CD8-positive, alpha-beta memory T cell (primary cell): ENCODE data around the gene RORB. TPM values are rescaled to one million over a fixed set of nuclear protein-coding genes. Genes with fewer than 3 reads are reported as not detected.
"Not testable (repeated sequence)": the region's sequence is repeated elsewhere in the genome, so short reads cannot be mapped to it uniquely, and the experiment has no call there.

ENCODE experiments used
- CTCF ChIA-PET: fragments of 350-600 bp; sonication (Branson Sonifier 250); formaldehyde crosslinking; loops from one replicate; lab custom pipeline; 2021; ENCODE audit warnings: antibody characterized with exemption; lab: Charles Lee
- POLR2A ChIA-PET: fragments of 350-600 bp; sonication (Branson Sonifier 250); formaldehyde crosslinking; loops from one replicate; lab custom pipeline; 2021; ENCODE audit warnings: antibody characterized with exemption; lab: Charles Lee
- DNase-seq, 5 donors: peaks; one replicate each; pipeline versions ENCODE4 v3.0.0 to v3.0.0-alpha.2; 2020 to 2022; ENCODE audit warnings: mixed read lengths in 1 of 5
- H3K27ac ChIP-seq: one replicate; pipeline ENCODE4 v1.7.0; 2013; ENCODE audit warnings: low read depth, mild to moderate bottlenecking, low read length, moderate library complexity
- H3K27me3 ChIP-seq: 2 replicates; pipeline ENCODE4 v1.7.0; 2013; ENCODE audit warnings: low read length, mild to moderate bottlenecking; ENCODE audit not compliant: insufficient read depth, poor library complexity, severe bottlenecking
- H3K36me3 ChIP-seq: 2 replicates; pipeline ENCODE4 v1.7.0; 2013; ENCODE audit warnings: mild to moderate bottlenecking, low read length, moderate library complexity; ENCODE audit not compliant: insufficient read depth
- H3K4me1 ChIP-seq: 2 replicates; pipeline ENCODE4 v1.7.0; 2013; ENCODE audit warnings: mild to moderate bottlenecking, low read length, moderate library complexity; ENCODE audit not compliant: insufficient read depth
- H3K4me3 ChIP-seq: 2 replicates; pipeline ENCODE4 v1.7.0; 2013; ENCODE audit warnings: mild to moderate bottlenecking, low read length
- H3K9me3 ChIP-seq: 2 replicates; pipeline ENCODE4 v1.7.0; 2013; ENCODE audit warnings: mild to moderate bottlenecking, low read length
- H3K27ac Mint-ChIP-seq, 8 donors: one replicate each; pipeline ENCODE4 v1.8.0; 2020 to 2021; ENCODE audit warnings: mixed read lengths in 8 of 8, mild to moderate bottlenecking in 6 of 8, inconsistent platforms in 3 of 8, moderate library complexity in 3 of 8
- H3K27me3 Mint-ChIP-seq, 2 donors: one replicate each; pipeline ENCODE4 v1.8.0; 2020 to 2021; ENCODE audit warnings: mixed read lengths in 2 of 2, mild to moderate bottlenecking in 1 of 2, moderate library complexity in 1 of 2
- H3K36me3 Mint-ChIP-seq, 3 donors: one replicate each; pipeline ENCODE4 v1.8.0; 2020 to 2021; ENCODE audit warnings: mixed read lengths in 3 of 3, inconsistent platforms in 1 of 3, mild to moderate bottlenecking in 1 of 3
- H3K4me1 Mint-ChIP-seq, 3 donors: one replicate each; pipeline ENCODE4 v1.8.0; 2020 to 2021; ENCODE audit warnings: mixed read lengths in 3 of 3, inconsistent platforms in 1 of 3, mild to moderate bottlenecking in 1 of 3
- H3K4me3 Mint-ChIP-seq, 7 donors: one replicate each; pipeline ENCODE4 v1.8.0; 2020 to 2021; ENCODE audit warnings: mixed read lengths in 7 of 7, mild to moderate bottlenecking in 6 of 7, moderate library complexity in 4 of 7, inconsistent platforms in 2 of 7
- H3K9me3 Mint-ChIP-seq, 5 donors: one replicate each; pipeline ENCODE4 v1.8.0; 2020 to 2022; ENCODE audit warnings: mixed read lengths in 5 of 5, mild to moderate bottlenecking in 3 of 5, moderate library complexity in 2 of 5, inconsistent platforms in 1 of 5
- polyA plus RNA-seq: library from polyadenylated mRNA; unstranded; fragments of 300-500 nt; fragmentation: Illumina TruSeq; gene quantifications from one replicate; pipeline ENCODE4 v1.2.3, GENCODE V29; 2021
- total RNA-seq, 2 experiments: library from RNA; stranded (reverse); gene quantifications; one replicate each; pipeline ENCODE4 v1.2.3, GENCODE V29; 2021

RORB gene
- total and polyA plus RNA-seq, 3 experiments from 2014 or later = 0.05 TPM; not detected in 2

GRCh38 chr9:74521009-74521408 is 23.9 kb downstream of the RORB start:
- H3K4me1 ChIP-seq = no peaks in the 10 kb centered on the region
- Mint-ChIP-seq H3K9me3 (no peaks in the 10 kb centered on the region), H3K27me3 (no peaks in the 10 kb centered on the region), H3K27ac (no peak overlapping the region), H3K4me1 (no peaks in the 10 kb centered on the region), H3K4me3 (no peak overlapping the region), H3K36me3 (no peaks in the 10 kb centered on the region)
- no peak for DNase-seq
- ChIA-PET CTCF (no interaction called here), POLR2A (no interaction called here)
- no peaks in the 10 kb centered on the region for H3K27me3 ChIP-seq
- no peaks in the 10 kb centered on the region for H3K36me3 ChIP-seq
- H3K9me3 ChIP-seq = no peaks in the 10 kb centered on the region
- no peak overlapping the region for H3K4me3 ChIP-seq
- H3K27ac ChIP-seq = no peak overlapping the region

GRCh38 chr9:74524289-74524688 is 27.2 kb downstream of the RORB start:
- Histone ChIP-seq H3K4me3 (no peak overlapping the region), H3K27me3 (no peaks in the 10 kb centered on the region), H3K4me1 (no peaks in the 10 kb centered on the region), H3K27ac (no peak overlapping the region), H3K9me3 (no peaks in the 10 kb centered on the region), H3K36me3 (no peaks in the 10 kb centered on the region)
- Mint-ChIP-seq H3K36me3 (no peaks in the 10 kb centered on the region), H3K27me3 (no peaks in the 10 kb centered on the region), H3K9me3 (no peaks in the 10 kb centered on the region), H3K27ac (no peak overlapping the region), H3K4me1 (no peaks in the 10 kb centered on the region), H3K4me3 (no peak overlapping the region)
- ChIA-PET POLR2A (no interaction called here), CTCF (no interaction called here)
- DNase-seq = no peak

- ChIA-PET POLR2A (no interaction called here), CTCF (no interaction called here)
- no peak overlapping the region for H3K4me3 Mint-ChIP-seq
- no peak overlapping the region for H3K27ac Mint-ChIP-seq
- H3K27me3 ChIP-seq = no peaks in the 10 kb centered on the region
- no peaks in the 10 kb centered on the region for H3K4me1 Mint-ChIP-seq
- H3K4me3 ChIP-seq = no peak overlapping the region
- no peaks in the 10 kb centered on the region for H3K27me3 Mint-ChIP-seq
- H3K27ac ChIP-seq = no peak overlapping the region
- H3K36me3 Mint-ChIP-seq = no peaks in the 10 kb centered on the region
- H3K4me1 ChIP-seq = no peaks in the 10 kb centered on the region
- no peaks in the 10 kb centered on the region for H3K36me3 ChIP-seq
- H3K9me3 Mint-ChIP-seq = no peaks in the 10 kb centered on the region
- H3K9me3 ChIP-seq = no peaks in the 10 kb centered on the region
- no peak for DNase-seq
Observed at GRCh38 chr9:74526215-74526614, 29.1 kb downstream of the RORB start.

DNA sequence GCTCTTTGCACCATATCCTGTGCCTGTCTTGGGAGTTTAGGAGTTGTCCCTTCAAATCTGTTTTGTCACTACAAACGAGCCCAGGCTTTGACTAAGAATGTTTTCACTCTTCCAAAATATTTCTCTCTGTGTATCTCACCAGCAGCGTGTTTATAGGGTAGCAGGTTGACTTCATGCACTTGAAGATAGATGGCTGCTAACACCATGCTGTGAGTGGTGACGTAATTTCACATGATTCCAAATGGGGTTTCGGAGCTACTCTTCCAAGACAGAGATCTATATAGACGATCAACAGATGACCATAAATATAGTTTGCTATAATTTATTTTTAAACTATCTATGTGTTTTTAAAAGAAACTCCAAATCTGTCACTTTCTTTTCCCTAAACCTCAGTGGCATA is 30.6 kb downstream of the RORB start:
- H3K27me3 ChIP-seq = no peaks in the 10 kb centered on the region
- ChIA-PET CTCF (no interaction called here), POLR2A (no interaction called here)
- no peak overlapping the region for H3K4me3 ChIP-seq
- no peak for DNase-seq
- H3K27ac Mint-ChIP-seq = no peak overlapping the region
- no peaks in the 10 kb centered on the region for H3K36me3 Mint-ChIP-seq
- no peaks in the 10 kb centered on the region for H3K4me1 Mint-ChIP-seq
- no peak overlapping the region for H3K27ac ChIP-seq
- H3K9me3 Mint-ChIP-seq = no peaks in the 10 kb centered on the region
- no peak overlapping the region for H3K4me3 Mint-ChIP-seq
- no peaks in the 10 kb centered on the region for H3K27me3 Mint-ChIP-seq
- no peaks in the 10 kb centered on the region for H3K4me1 ChIP-seq
- no peaks in the 10 kb centered on the region for H3K36me3 ChIP-seq
- H3K9me3 ChIP-seq = no peaks in the 10 kb centered on the region

- no peak overlapping the region for H3K4me3 Mint-ChIP-seq
- Histone ChIP-seq H3K9me3 (no peaks in the 10 kb centered on the region), H3K27ac (no peak overlapping the region), H3K4me3 (no peak overlapping the region), H3K27me3 (no peaks in the 10 kb centered on the region), H3K4me1 (no peaks in the 10 kb centered on the region), H3K36me3 (no peaks in the 10 kb centered on the region)
- H3K9me3 Mint-ChIP-seq = no peaks in the 10 kb centered on the region
- H3K4me1 Mint-ChIP-seq = no peaks in the 10 kb centered on the region
- DNase-seq = no peak
- ChIA-PET CTCF (no interaction called here), POLR2A (no interaction called here)
- no peaks in the 10 kb centered on the region for H3K27me3 Mint-ChIP-seq
- H3K27ac Mint-ChIP-seq = no peak overlapping the region
- no peaks in the 10 kb centered on the region for H3K36me3 Mint-ChIP-seq
Observed at GRCh38 chr9:74528207-74528606, 31.1 kb downstream of the RORB start.

DNA sequence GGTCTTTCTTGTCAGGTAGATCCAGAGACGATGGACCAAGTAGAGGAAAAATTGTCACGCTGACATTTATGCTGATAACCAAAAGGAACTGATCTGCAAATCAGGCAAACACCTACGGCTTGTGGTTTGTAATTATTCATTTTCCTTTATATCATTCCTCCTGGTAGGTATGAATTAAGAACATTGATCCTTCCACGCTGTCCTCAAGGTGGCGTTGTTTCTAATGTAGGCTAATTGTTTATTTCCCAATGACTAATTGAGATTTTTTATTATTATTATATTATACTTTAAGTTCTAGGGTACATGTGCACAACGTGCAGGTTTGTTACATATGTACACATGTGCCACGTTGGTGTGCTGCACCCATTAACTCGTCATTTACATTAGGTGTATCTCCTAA is 33.3 kb downstream of the RORB start:
- H3K9me3 Mint-ChIP-seq, H3K4me3 ChIP-seq, H3K36me3 ChIP-seq, H3K4me1 ChIP-seq, DNase-seq, H3K27ac Mint-ChIP-seq, H3K4me1 Mint-ChIP-seq, H3K27ac ChIP-seq, H3K36me3 Mint-ChIP-seq, H3K9me3 ChIP-seq, CTCF ChIA-PET, H3K27me3 Mint-ChIP-seq, H3K4me3 Mint-ChIP-seq, POLR2A ChIA-PET, H3K27me3 ChIP-seq: not testable (repeated sequence)

DNA sequence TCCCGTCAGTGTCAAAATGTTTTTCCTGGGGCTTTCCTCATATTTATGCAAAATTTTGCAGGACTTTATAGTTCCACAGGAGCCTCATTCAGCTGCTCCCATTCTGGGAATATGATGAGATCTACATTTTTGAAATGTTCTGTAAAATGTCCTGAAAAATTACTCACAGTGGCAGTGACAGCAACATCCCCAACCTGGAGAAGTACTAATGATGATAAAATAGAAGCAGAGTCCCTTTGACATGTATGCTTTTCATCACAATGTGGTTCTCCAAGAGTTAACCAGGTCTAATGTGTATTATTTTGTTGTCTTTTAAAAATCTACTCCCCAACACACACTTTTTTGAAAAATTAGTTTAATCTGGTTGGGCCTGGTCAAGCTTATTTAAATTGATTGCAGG is 36.1 kb downstream of the RORB start:
- CTCF ChIA-PET = no interaction called here
- H3K4me1 ChIP-seq = no peaks in the 10 kb centered on the region
- Mint-ChIP-seq H3K27me3 (peaks cover 0 to 6% of the 10 kb centered on the region in 2 donors), H3K4me1 (no peaks in the 10 kb centered on the region), H3K27ac (no peak overlapping the region), H3K9me3 (no peaks in the 10 kb centered on the region), H3K36me3 (no peaks in the 10 kb centered on the region), H3K4me3 (no peak overlapping the region)
- H3K36me3 ChIP-seq = no peaks in the 10 kb centered on the region
- POLR2A ChIA-PET = no interaction called here
- H3K4me3 ChIP-seq = no peak overlapping the region
- no peak for DNase-seq
- H3K27me3 ChIP-seq = no peaks in the 10 kb centered on the region
- no peaks in the 10 kb centered on the region for H3K9me3 ChIP-seq
- H3K27ac ChIP-seq = no peak overlapping the region

GRCh38 chr9:74534841-74535240 is 37.7 kb downstream of the RORB start:
- Histone ChIP-seq H3K27ac (no peak overlapping the region), H3K9me3 (no peaks in the 10 kb centered on the region), H3K4me3 (no peak overlapping the region), H3K36me3 (no peaks in the 10 kb centered on the region), H3K4me1 (no peaks in the 10 kb centered on the region), H3K27me3 (no peaks in the 10 kb centered on the region)
- no peaks in the 10 kb centered on the region for H3K36me3 Mint-ChIP-seq
- POLR2A ChIA-PET = no interaction called here
- no peak overlapping the region for H3K4me3 Mint-ChIP-seq
- no peak for DNase-seq
- H3K4me1 Mint-ChIP-seq = no peaks in the 10 kb centered on the region
- H3K9me3 Mint-ChIP-seq = no peaks in the 10 kb centered on the region
- H3K27ac Mint-ChIP-seq = no peak overlapping the region
- peaks cover 0 to 6% of the 10 kb centered on the region in 2 donors for H3K27me3 Mint-ChIP-seq
- CTCF ChIA-PET = no interaction called here

DNA sequence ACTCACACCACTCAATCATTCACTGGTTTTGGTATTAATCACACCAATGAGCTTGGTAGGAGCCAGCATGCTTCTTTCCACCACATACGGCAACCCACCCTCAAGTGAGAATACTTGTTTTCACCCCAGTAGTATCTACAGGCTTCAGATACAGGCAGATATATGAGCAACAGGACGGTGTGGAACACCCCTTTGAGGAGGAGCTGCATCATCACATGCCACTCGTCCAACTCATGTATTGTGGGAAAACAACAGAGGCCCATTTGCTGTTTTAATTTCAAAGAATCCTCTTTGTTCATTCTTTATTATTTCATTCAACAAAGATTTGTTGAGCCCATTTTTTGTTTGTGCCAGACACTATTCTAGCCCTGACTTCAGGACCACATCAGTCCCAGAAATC is 46.0 kb downstream of the RORB start:
- Histone ChIP-seq H3K27me3 (no peaks in the 10 kb centered on the region), H3K27ac (no peak overlapping the region), H3K4me1 (no peaks in the 10 kb centered on the region), H3K9me3 (no peaks in the 10 kb centered on the region), H3K4me3 (no peak overlapping the region), H3K36me3 (no peaks in the 10 kb centered on the region)
- POLR2A ChIA-PET = no interaction called here
- H3K27ac Mint-ChIP-seq = no peak overlapping the region
- H3K9me3 Mint-ChIP-seq = no peaks in the 10 kb centered on the region
- no peak overlapping the region for H3K4me3 Mint-ChIP-seq
- DNase-seq = no peak
- H3K36me3 Mint-ChIP-seq = no peaks in the 10 kb centered on the region
- H3K4me1 Mint-ChIP-seq = no peaks in the 10 kb centered on the region
- CTCF ChIA-PET = no interaction called here
- no peaks in the 10 kb centered on the region for H3K27me3 Mint-ChIP-seq
